Activated T-helper 1 cell treated with anti-CD3 and anti-CD28 coated beads, Interleukin-2, amount 50 U/mL, for 16 hours (primary cell): Measurements from ENCODE around the gene MTTP.

ENCODE experiments used
- DNase-seq, 2 donors: peaks; one replicate each; pipeline ENCODE4 v3.0.0-alpha.2; 2020; ENCODE audit warnings: low read depth in 1 of 2, low spot score in 1 of 2

The MTTP gene

GRCh38 chr4:99640676-99641075, 66.1 kb downstream of the MTTP start:
- no peak for DNase-seq

- DNase-seq = no peak
Observed at GRCh38 chr4:99642725-99643489, 68.3 kb downstream of the MTTP start.

- DNase-seq = no peak
Observed at GRCh38 chr4:99644453-99644852, 69.8 kb downstream of the MTTP start.

GRCh38 chr4:99645036-99645435, 70.4 kb downstream of the MTTP start:
- no peak for DNase-seq

GRCh38 chr4:99645638-99646037, 71.0 kb downstream of the MTTP start:
- no peak for DNase-seq

GRCh38 chr4:99647071-99647470, 72.4 kb downstream of the MTTP start:
- DNase-seq = no peak

GRCh38 chr4:99648321-99648720, 73.7 kb downstream of the MTTP start:
- DNase-seq = no peak

GRCh38 chr4:99649208-99649607, 74.6 kb downstream of the MTTP start:
- no peak for DNase-seq

GRCh38 chr4:99649778-99650177, 75.2 kb downstream of the MTTP start:
- no peak for DNase-seq

- no peak for DNase-seq
Observed at GRCh38 chr4:99651016-99651769, 76.6 kb downstream of the MTTP start.

GRCh38 chr4:99651811-99652485, 77.3 kb downstream of the MTTP start:
- no peak for DNase-seq

- DNase-seq = no peak
Observed at GRCh38 chr4:99652596-99653436, 78.2 kb downstream of the MTTP start.

GRCh38 chr4:99653916-99654315, 79.3 kb downstream of the MTTP start:
- DNase-seq = no peak

- no peak for DNase-seq
Observed at GRCh38 chr4:99654361-99654761, 79.7 kb downstream of the MTTP start.

- DNase-seq = no peak
Observed at GRCh38 chr4:99655308-99656081, 80.9 kb downstream of the MTTP start.

GRCh38 chr4:99657798-99658197, 83.2 kb downstream of the MTTP start, which contains the start of gene C4orf54:
Gene C4orf54, minus strand, starts transcription at chr4:99657828. Its CDS starts 3,180 bp downstream, at chr4:99654648.
- no peak for DNase-seq

- DNase-seq = no peak
Observed at GRCh38 chr4:99658666-99659065, 84.0 kb downstream of the MTTP start.

- DNase-seq = no peak
Observed at GRCh38 chr4:99661907-99662306, 87.3 kb downstream of the MTTP start.

- DNase-seq = no peak
Observed at GRCh38 chr4:99664716-99665115, 90.1 kb downstream of the MTTP start.

- DNase-seq = no peak
Observed at GRCh38 chr4:99665983-99666382, 91.4 kb downstream of the MTTP start.
